ENCODE data around the gene ATG2B. TPM values are rescaled to one million over a fixed set of nuclear protein-coding genes. Genes with fewer than 3 reads are reported as not detected.

The ATG2B gene
- total and polyA plus RNA-seq, 2 donors (not counting 1 experiment from before 2014, with no cell fraction given), result 8.1 to 39.6 TPM

DNA sequence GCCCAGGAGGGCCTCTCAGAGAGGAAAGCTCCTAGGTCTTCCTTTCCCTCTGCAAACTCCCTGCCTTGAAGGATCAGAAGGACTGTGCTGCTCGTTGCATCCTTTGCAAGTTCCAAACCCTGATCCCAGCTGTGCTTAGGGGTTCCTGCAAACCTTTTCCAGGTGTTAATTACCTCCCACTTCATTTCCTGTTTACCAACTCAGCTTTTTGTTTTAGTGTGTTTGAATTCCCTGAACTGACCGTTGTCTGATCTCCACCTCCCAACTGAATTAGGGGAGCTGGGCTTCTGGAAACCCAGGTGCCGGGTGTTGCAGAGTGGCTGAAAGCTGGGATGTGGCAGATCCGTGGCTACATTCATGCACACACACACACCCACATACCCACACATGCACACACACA is 127.7 kb downstream of the ATG2B start:
- WGBS (ENCODE audit: insufficient coverage), result 40% methylated on average over 2 of the region's 4 CpGs
- no peaks in the 10 kb centered on the region for H4K20me1 ChIP-seq (ENCODE audit: control insufficient read depth, insufficient read depth, low read length, poor library complexity, severe bottlenecking)
- CTCF ChIA-PET, result no interaction called here
- no peak overlapping the region for H3K27ac Mint-ChIP-seq
- no peaks in the 10 kb centered on the region for H3K9me3 Mint-ChIP-seq (ENCODE audit: insufficient read depth)
- ATAC-seq (ENCODE audit: low read depth) (no peak), DNase-seq (no peak)
- no peaks in the 10 kb centered on the region for H3K36me3 ChIP-seq (replicated peaks in 1 of 2; ENCODE audit: control extremely low read depth in 1 of 2, control insufficient read depth in 1 of 2, extremely low read depth in 1 of 2, insufficient read depth in 2 of 2, low read length in 1 of 2)
- no peak overlapping the region for H3K4me3 ChIP-seq (ENCODE audit: control extremely low read depth in 1 of 5, extremely low read depth in 1 of 5, insufficient read depth in 1 of 5, low read depth in 2 of 5, low read length in 4 of 5)
- H3K9me3 ChIP-seq (ENCODE audit: control extremely low read depth in 1 of 3, control insufficient read depth in 2 of 3, insufficient read depth in 1 of 3, low read length in 2 of 3), result no peaks in the 10 kb centered on the region
- peaks cover 6% of the 10 kb centered on the region for H3K27me3 Mint-ChIP-seq
- no peaks in the 10 kb centered on the region for H3K27me3 ChIP-seq (replicated peaks in 1 of 4; ENCODE audit: control extremely low read depth in 1 of 4, control insufficient read depth in 3 of 4, insufficient read depth in 4 of 4, low read length in 3 of 4)
- H3K9ac ChIP-seq (ENCODE audit: low read length), result no peak overlapping the region
- intact Hi-C loops (cut with micrococcal nuclease), result no loop called here
- H3K4me1 Mint-ChIP-seq, result no peaks in the 10 kb centered on the region
- H3K4me3 Mint-ChIP-seq, result no peak overlapping the region
- H3K27ac ChIP-seq (ENCODE audit: low read length in 2 of 2), result no peak overlapping the region
- H3K79me2 ChIP-seq (ENCODE audit: control insufficient read depth, insufficient read depth, low read length), result no peaks in the 10 kb centered on the region
- TF ChIP-seq, protein P1, sequence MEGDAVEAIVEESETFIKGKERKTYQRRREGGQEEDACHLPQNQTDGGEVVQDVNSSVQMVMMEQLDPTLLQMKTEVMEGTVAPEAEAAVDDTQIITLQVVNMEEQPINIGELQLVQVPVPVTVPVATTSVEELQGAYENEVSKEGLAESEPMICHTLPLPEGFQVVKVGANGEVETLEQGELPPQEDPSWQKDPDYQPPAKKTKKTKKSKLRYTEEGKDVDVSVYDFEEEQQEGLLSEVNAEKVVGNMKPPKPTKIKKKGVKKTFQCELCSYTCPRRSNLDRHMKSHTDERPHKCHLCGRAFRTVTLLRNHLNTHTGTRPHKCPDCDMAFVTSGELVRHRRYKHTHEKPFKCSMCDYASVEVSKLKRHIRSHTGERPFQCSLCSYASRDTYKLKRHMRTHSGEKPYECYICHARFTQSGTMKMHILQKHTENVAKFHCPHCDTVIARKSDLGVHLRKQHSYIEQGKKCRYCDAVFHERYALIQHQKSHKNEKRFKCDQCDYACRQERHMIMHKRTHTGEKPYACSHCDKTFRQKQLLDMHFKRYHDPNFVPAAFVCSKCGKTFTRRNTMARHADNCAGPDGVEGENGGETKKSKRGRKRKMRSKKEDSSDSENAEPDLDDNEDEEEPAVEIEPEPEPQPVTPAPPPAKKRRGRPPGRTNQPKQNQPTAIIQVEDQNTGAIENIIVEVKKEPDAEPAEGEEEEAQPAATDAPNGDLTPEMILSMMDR (IDR thresholded peaks at IDR 0.05), result no peak
- TF ChIP-seq EZH2 (IDR thresholded peaks at IDR 0.05; ENCODE audit: borderline replicate concordance, insufficient read depth, low read depth, low read length, poor library complexity, severe bottlenecking), result no peak
- H3K4me2 ChIP-seq (replicated peaks; ENCODE audit: low read depth, low read length, poor library complexity, severe bottlenecking), result no peak overlapping the region
- no peaks in the 10 kb centered on the region for H3K4me1 ChIP-seq (ENCODE audit: control insufficient read depth in 2 of 2, insufficient read depth in 2 of 2, low read length in 2 of 2)
- H2AFZ ChIP-seq (ENCODE audit: insufficient read depth, low read depth, low read length, poor library complexity, severe bottlenecking), result no peak overlapping the region
- POLR2A ChIA-PET, result no interaction called here

DNA sequence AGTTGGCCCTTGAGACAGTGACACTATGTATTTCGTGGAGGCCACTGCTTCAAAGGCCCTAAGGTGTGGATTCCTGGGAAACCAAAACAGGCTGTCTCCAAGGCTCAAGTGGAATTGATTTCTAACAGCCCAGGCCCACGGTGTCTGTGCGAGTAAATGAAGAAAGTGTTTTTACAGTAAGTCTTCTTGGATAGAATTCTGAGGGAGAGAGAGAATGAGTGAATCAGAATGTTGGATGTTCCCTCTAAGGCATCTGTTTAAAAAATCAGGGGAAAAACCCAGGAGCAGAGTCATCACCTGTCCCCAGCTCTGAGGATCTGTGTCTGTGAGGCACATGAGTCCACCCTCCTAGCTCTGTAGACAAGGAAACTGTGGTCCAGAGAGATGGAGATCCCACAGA is 129.5 kb downstream of the ATG2B start:
- no peaks in the 10 kb centered on the region for H4K20me1 ChIP-seq (ENCODE audit: control insufficient read depth, insufficient read depth, low read length, poor library complexity, severe bottlenecking)
- H3K36me3 ChIP-seq (replicated peaks in 1 of 2; ENCODE audit: control extremely low read depth in 1 of 2, control insufficient read depth in 1 of 2, extremely low read depth in 1 of 2, insufficient read depth in 2 of 2, low read length in 1 of 2), result no peaks in the 10 kb centered on the region
- H3K27ac ChIP-seq (ENCODE audit: low read length in 2 of 2), result no peak overlapping the region
- intact Hi-C loops (cut with micrococcal nuclease), result no loop called here
- peaks cover 0 to 2% (median 0%) of the 10 kb centered on the region in 3 donors for H3K9me3 ChIP-seq (ENCODE audit: control extremely low read depth in 1 of 3, control insufficient read depth in 2 of 3, insufficient read depth in 1 of 3, low read length in 2 of 3)
- POLR2A ChIA-PET, result no interaction called here
- no peak for ATAC-seq (ENCODE audit: low read depth)
- H3K4me1 Mint-ChIP-seq, result no peaks in the 10 kb centered on the region
- TF ChIP-seq, protein P1 (IDR thresholded peaks at IDR 0.05), result no peak
- TF ChIP-seq EZH2 (IDR thresholded peaks at IDR 0.05; ENCODE audit: borderline replicate concordance, insufficient read depth, low read depth, low read length, poor library complexity, severe bottlenecking), result no peak
- no peak overlapping the region for H3K27ac Mint-ChIP-seq
- no peaks in the 10 kb centered on the region for H3K9me3 Mint-ChIP-seq (ENCODE audit: insufficient read depth)
- 82% methylated on average over 3 of the region's 3 CpGs for WGBS (ENCODE audit: insufficient coverage)
- H3K27me3 Mint-ChIP-seq, result peaks cover 6% of the 10 kb centered on the region
- H3K4me1 ChIP-seq (ENCODE audit: control insufficient read depth in 2 of 2, insufficient read depth in 2 of 2, low read length in 2 of 2), result no peaks in the 10 kb centered on the region
- H3K4me3 Mint-ChIP-seq, result no peak overlapping the region
- no peak overlapping the region for H3K4me2 ChIP-seq (replicated peaks; ENCODE audit: low read depth, low read length, poor library complexity, severe bottlenecking)
- no peak overlapping the region for H2AFZ ChIP-seq (ENCODE audit: insufficient read depth, low read depth, low read length, poor library complexity, severe bottlenecking)
- CTCF ChIA-PET, result no interaction called here
- no peaks in the 10 kb centered on the region for H3K79me2 ChIP-seq (ENCODE audit: control insufficient read depth, insufficient read depth, low read length)
- no peak for DNase-seq
- no peak overlapping the region for H3K4me3 ChIP-seq (ENCODE audit: control extremely low read depth in 1 of 5, extremely low read depth in 1 of 5, insufficient read depth in 1 of 5, low read depth in 2 of 5, low read length in 4 of 5)
- peaks cover 0 to 2% (median 0%) of the 10 kb centered on the region in 4 experiments for H3K27me3 ChIP-seq (replicated peaks in 1 of 4; ENCODE audit: control extremely low read depth in 1 of 4, control insufficient read depth in 3 of 4, insufficient read depth in 4 of 4, low read length in 3 of 4)
- no peak overlapping the region for H3K9ac ChIP-seq (ENCODE audit: low read length)
